ENCODE data around the gene PLXNA3.

PLXNA3 gene

GRCh38 chrX:154441984-154442707 lies 15.9 kb upstream of the PLXNA3 start:
- Histone ChIP-seq H3K9ac (ENCODE audit: low read length) (no peak overlapping the region), H3K23ac (ENCODE audit: low read length in 2 of 2) (no peak overlapping the region), H3K18ac (ENCODE audit: low read depth in 1 of 2, low read length in 2 of 2) (no peak overlapping the region), H2BK5ac (ENCODE audit: low read depth, low read length, poor library complexity, severe bottlenecking) (no peak overlapping the region), H3K27ac (ENCODE audit: low read length, poor library complexity, severe bottlenecking) (no peak overlapping the region), H3K4me1 (ENCODE audit: control insufficient read depth, insufficient read depth, low read depth, low read length) (peaks cover 33% of the 10 kb centered on the region), H3K4me2 (ENCODE audit: low read length, poor library complexity, severe bottlenecking) (no peak overlapping the region), H3K27me3 (ENCODE audit: control insufficient read depth in 1 of 2, insufficient read depth in 1 of 2, low read length in 2 of 2) (no peaks in the 10 kb centered on the region), H2BK12ac (ENCODE audit: low read length in 2 of 2) (no peak overlapping the region), H2AK5ac (ENCODE audit: low read length, severe bottlenecking) (no peak overlapping the region), H3K9me3 (ENCODE audit: control insufficient read depth, low read length) (no peaks in the 10 kb centered on the region), H2BK120ac (ENCODE audit: low read depth, low read length) (no peak overlapping the region), H3K14ac (ENCODE audit: low read length in 2 of 2) (no peak overlapping the region), H2AFZ (ENCODE audit: low read depth, low read length) (no peak overlapping the region), H2BK15ac (ENCODE audit: low read depth, poor library complexity, severe bottlenecking) (no peak overlapping the region), H3K4ac (ENCODE audit: low read depth in 1 of 2, low read length in 2 of 2) (no peak overlapping the region), H3K36me3 (ENCODE audit: control insufficient read depth in 1 of 2, insufficient read depth in 2 of 2, low read depth in 1 of 2, low read length in 2 of 2) (peaks cover 42 to 65% of the 10 kb centered on the region in 2 experiments), H3K79me1 (replicated peaks; ENCODE audit: low read length, poor library complexity, severe bottlenecking) (peaks cover 8% of the 10 kb centered on the region), H3K4me3 (ENCODE audit: insufficient read depth in 1 of 2, low read depth in 1 of 2, low read length in 2 of 2) (no peak overlapping the region), H4K91ac (ENCODE audit: low read length) (no peak overlapping the region), H4K8ac (ENCODE audit: low read length) (peak overlapping the region; percentile 15)
- WGBS, result 95% methylated on average over 20 of the region's 21 CpGs
- no peak for DNase-seq

GRCh38 chrX:154443479-154443910 lies 14.6 kb upstream of the PLXNA3 start:
- H3K79me1 ChIP-seq (replicated peaks; ENCODE audit: low read length, poor library complexity, severe bottlenecking), result peaks cover 10% of the 10 kb centered on the region
- H4K91ac ChIP-seq (ENCODE audit: low read length), result peak overlapping the region; percentile 70
- H3K4ac ChIP-seq (ENCODE audit: low read depth in 1 of 2, low read length in 2 of 2), result peak overlapping the region in 1 of 2 experiments; percentile 84
- no peaks in the 10 kb centered on the region for H3K27me3 ChIP-seq (ENCODE audit: control insufficient read depth in 1 of 2, insufficient read depth in 1 of 2, low read length in 2 of 2)
- peaks cover 55 to 78% of the 10 kb centered on the region in 2 experiments for H3K36me3 ChIP-seq (ENCODE audit: control insufficient read depth in 1 of 2, insufficient read depth in 2 of 2, low read depth in 1 of 2, low read length in 2 of 2)
- H3K14ac ChIP-seq (ENCODE audit: low read length in 2 of 2), result no peak overlapping the region
- H3K4me1 ChIP-seq (ENCODE audit: control insufficient read depth, insufficient read depth, low read depth, low read length), result peaks cover 29% of the 10 kb centered on the region
- peak overlapping the region; percentile 54 for H4K8ac ChIP-seq (ENCODE audit: low read length)
- peak overlapping the region; percentile 35 to 61 for H3K4me3 ChIP-seq (ENCODE audit: insufficient read depth in 1 of 2, low read depth in 1 of 2, low read length in 2 of 2)
- no peak overlapping the region for H2BK12ac ChIP-seq (ENCODE audit: low read length in 2 of 2)
- peak overlapping the region; percentile 47 for H3K27ac ChIP-seq (ENCODE audit: low read length, poor library complexity, severe bottlenecking)
- H3K9ac ChIP-seq (ENCODE audit: low read length), result peak overlapping the region; percentile 81
- H2AK5ac ChIP-seq (ENCODE audit: low read length, severe bottlenecking), result no peak overlapping the region
- no peaks in the 10 kb centered on the region for H3K9me3 ChIP-seq (ENCODE audit: control insufficient read depth, low read length)
- 12% methylated on average over 5 of the region's 10 CpGs for WGBS
- H2AFZ ChIP-seq (ENCODE audit: low read depth, low read length), result no peak overlapping the region
- DNase-seq, result peak; percentile 7
- H3K4me2 ChIP-seq (ENCODE audit: low read length, poor library complexity, severe bottlenecking), result peak overlapping the region; percentile 72
- H3K23ac ChIP-seq (ENCODE audit: low read length in 2 of 2), result no peak overlapping the region
- H3K18ac ChIP-seq (ENCODE audit: low read depth in 1 of 2, low read length in 2 of 2), result peak overlapping the region in 1 of 2 experiments; percentile 69
- no peak overlapping the region for H2BK15ac ChIP-seq (ENCODE audit: low read depth, poor library complexity, severe bottlenecking)
- H2BK5ac ChIP-seq (ENCODE audit: low read depth, low read length, poor library complexity, severe bottlenecking), result no peak overlapping the region
- H2BK120ac ChIP-seq (ENCODE audit: low read depth, low read length), result no peak overlapping the region

- peak; percentile 65 for DNase-seq
- peak within 1 kb of the TSS; percentile 83 for H2BK120ac ChIP-seq (ENCODE audit: low read depth, low read length)
- peak within 1 kb of the TSS; percentile 72 for H3K4me2 ChIP-seq (ENCODE audit: low read length, poor library complexity, severe bottlenecking)
- H3K23ac ChIP-seq (ENCODE audit: low read length in 2 of 2), result no peak within 1 kb of the TSS
- peaks cover 24% of the 10 kb centered on the region for H3K4me1 ChIP-seq (ENCODE audit: control insufficient read depth, insufficient read depth, low read depth, low read length)
- H3K9ac ChIP-seq (ENCODE audit: low read length), result peak within 1 kb of the TSS; percentile 88
- peak within 1 kb of the TSS; percentile 64 to 79 for H3K4me3 ChIP-seq (ENCODE audit: insufficient read depth in 1 of 2, low read depth in 1 of 2, low read length in 2 of 2)
- H3K14ac ChIP-seq (ENCODE audit: low read length in 2 of 2), result peak within 1 kb of the TSS in 1 of 2 experiments; percentile 70
- H2BK15ac ChIP-seq (ENCODE audit: low read depth, poor library complexity, severe bottlenecking), result peak within 1 kb of the TSS; percentile 7
- H2AK5ac ChIP-seq (ENCODE audit: low read length, severe bottlenecking), result no peak within 1 kb of the TSS
- peak within 1 kb of the TSS in 1 of 2 experiments; percentile 33 for H2BK12ac ChIP-seq (ENCODE audit: low read length in 2 of 2)
- H3K9me3 ChIP-seq (ENCODE audit: control insufficient read depth, low read length), result no peaks in the 10 kb centered on the region
- H3K27ac ChIP-seq (ENCODE audit: low read length, poor library complexity, severe bottlenecking), result peak within 1 kb of the TSS; percentile 47
- H3K18ac ChIP-seq (ENCODE audit: low read depth in 1 of 2, low read length in 2 of 2), result peak within 1 kb of the TSS; percentile 70 to 96
- H4K91ac ChIP-seq (ENCODE audit: low read length), result peak within 1 kb of the TSS; percentile 70
- H3K4ac ChIP-seq (ENCODE audit: low read depth in 1 of 2, low read length in 2 of 2), result peak within 1 kb of the TSS; percentile 81 to 92
- H3K36me3 ChIP-seq (ENCODE audit: control insufficient read depth in 1 of 2, insufficient read depth in 2 of 2, low read depth in 1 of 2, low read length in 2 of 2), result peaks cover 61 to 80% of the 10 kb centered on the region in 2 experiments
- H3K27me3 ChIP-seq (ENCODE audit: control insufficient read depth in 1 of 2, insufficient read depth in 1 of 2, low read length in 2 of 2), result no peaks in the 10 kb centered on the region
- H2AFZ ChIP-seq (ENCODE audit: low read depth, low read length), result no peak within 1 kb of the TSS
- no peak within 1 kb of the TSS for H2BK5ac ChIP-seq (ENCODE audit: low read depth, low read length, poor library complexity, severe bottlenecking)
- WGBS, result 1% methylated on average over 32 of the region's 94 CpGs
- peak within 1 kb of the TSS; percentile 91 for H4K8ac ChIP-seq (ENCODE audit: low read length)
- H3K79me1 ChIP-seq (replicated peaks; ENCODE audit: low read length, poor library complexity, severe bottlenecking), result peaks cover 11% of the 10 kb centered on the region
These were observed 13.9 kb upstream of the PLXNA3 start, which contains the start of gene FAM50A for GRCh38 chrX:154443992-154444754. TSS of gene FAM50A (plus strand) at chrX:154444141. CDS start at chrX:154444236, 95 bp downstream.

GRCh38 chrX:154444755-154445246 lies 13.3 kb upstream of the PLXNA3 start:
- H2BK5ac ChIP-seq (ENCODE audit: low read depth, low read length, poor library complexity, severe bottlenecking), result no peak overlapping the region
- H3K27ac ChIP-seq (ENCODE audit: low read length, poor library complexity, severe bottlenecking), result no peak overlapping the region
- peak overlapping the region; percentile 7 for H2BK15ac ChIP-seq (ENCODE audit: low read depth, poor library complexity, severe bottlenecking)
- 83% methylated on average over 8 of the region's 13 CpGs for WGBS
- no peaks in the 10 kb centered on the region for H3K27me3 ChIP-seq (ENCODE audit: control insufficient read depth in 1 of 2, insufficient read depth in 1 of 2, low read length in 2 of 2)
- peak overlapping the region; percentile 57 for H3K4me2 ChIP-seq (ENCODE audit: low read length, poor library complexity, severe bottlenecking)
- peak overlapping the region; percentile 81 to 92 for H3K4ac ChIP-seq (ENCODE audit: low read depth in 1 of 2, low read length in 2 of 2)
- no peak for DNase-seq
- H3K18ac ChIP-seq (ENCODE audit: low read depth in 1 of 2, low read length in 2 of 2), result peak overlapping the region; percentile 70 to 96
- peak overlapping the region; percentile 54 for H4K8ac ChIP-seq (ENCODE audit: low read length)
- H3K23ac ChIP-seq (ENCODE audit: low read length in 2 of 2), result no peak overlapping the region
- H2BK12ac ChIP-seq (ENCODE audit: low read length in 2 of 2), result peak overlapping the region in 1 of 2 experiments; percentile 33
- peaks cover 13% of the 10 kb centered on the region for H3K79me1 ChIP-seq (replicated peaks; ENCODE audit: low read length, poor library complexity, severe bottlenecking)
- H3K9me3 ChIP-seq (ENCODE audit: control insufficient read depth, low read length), result no peaks in the 10 kb centered on the region
- H2AFZ ChIP-seq (ENCODE audit: low read depth, low read length), result no peak overlapping the region
- H3K36me3 ChIP-seq (ENCODE audit: control insufficient read depth in 1 of 2, insufficient read depth in 2 of 2, low read depth in 1 of 2, low read length in 2 of 2), result peaks cover 66 to 80% of the 10 kb centered on the region in 2 experiments
- H2BK120ac ChIP-seq (ENCODE audit: low read depth, low read length), result peak overlapping the region; percentile 83
- no peak overlapping the region for H2AK5ac ChIP-seq (ENCODE audit: low read length, severe bottlenecking)
- peak overlapping the region; percentile 88 for H3K9ac ChIP-seq (ENCODE audit: low read length)
- peak overlapping the region in 1 of 2 experiments; percentile 44 for H3K14ac ChIP-seq (ENCODE audit: low read length in 2 of 2)
- peaks cover 24% of the 10 kb centered on the region for H3K4me1 ChIP-seq (ENCODE audit: control insufficient read depth, insufficient read depth, low read depth, low read length)
- H4K91ac ChIP-seq (ENCODE audit: low read length), result peak overlapping the region; percentile 56
- H3K4me3 ChIP-seq (ENCODE audit: insufficient read depth in 1 of 2, low read depth in 1 of 2, low read length in 2 of 2), result peak overlapping the region; percentile 64 to 79

Measured in mesenchymal stem cell (in vitro differentiated cells and primary cell).